Psoas muscle (tissue), 8 donors: ENCODE measurements around the gene CUL7. TPM values are rescaled to one million over a fixed set of nuclear protein-coding genes. Genes with fewer than 3 reads are reported as not detected.
A peak's percentile ranks its signal among the peaks of the same experiment; 100 is the strongest.

ENCODE experiments used
- ATAC-seq, 4 donors: fragments of 200-7000 bp; cut with Tn5 transposase; one replicate each; pipeline ENCODE4 v1.9.1; 2020; ENCODE audit warnings: moderate library complexity in 3 of 4, mild to moderate bottlenecking in 2 of 4
- DNase-seq, 2 donors: peaks; one replicate each; pipeline ENCODE4 v3.0.0-alpha.2; 2020
- H3K27ac ChIP-seq: fragments of 200-600 bp; one replicate; pipeline ENCODE4 v1.8.0; 2022
- H3K27me3 ChIP-seq, 3 donors: fragments of 200-600 bp in 1 of 3; one replicate each; pipeline versions ENCODE4 v1.6.1 to v1.8.0; 2013 to 2022; ENCODE audit warnings: low read length in 2 of 3, mild to moderate bottlenecking in 2 of 3, moderate library complexity in 1 of 3; ENCODE audit not compliant: insufficient read depth in 3 of 3
- H3K36me3 ChIP-seq, 2 donors: fragments of 200-600 bp in 1 of 2; one replicate each; pipeline versions ENCODE4 v1.6.1 to v1.8.0; 2013 to 2022; ENCODE audit warnings: low read depth in 1 of 2, mild to moderate bottlenecking in 1 of 2, moderate library complexity in 1 of 2; ENCODE audit not compliant: insufficient read depth in 1 of 2
- H3K4me1 ChIP-seq: fragments of 200-600 bp; one replicate; pipeline ENCODE4 v1.8.0; 2022
- H3K4me3 ChIP-seq: fragments of 200-600 bp; one replicate; pipeline ENCODE4 v1.8.0; 2022; ENCODE audit warnings: mild to moderate bottlenecking
- H3K9me3 ChIP-seq: fragments of 200-600 bp; one replicate; pipeline ENCODE4 v1.8.0; 2022
- CTCF ChIP-seq: fragments of 200-600 bp; IDR thresholded peaks from one replicate; pipeline ENCODE4 v1.8.0; 2022; ENCODE audit warnings: antibody characterized with exemption
- WGBS, 3 donors: extraction: QIAGEN DNeasy Blood & Tissue Kit; methylation state at CpG; one replicate each; pipeline versions ENCODE4 v1.1.6 to v1.1.7; 2013; 5-methylcytosine and 5-hydroxymethylcytosine counted together
- intact Hi-C, 2 donors: fragments of 100-400 bp; cut with DNase I; formaldehyde crosslinking; loops; one replicate each; pipeline versions ENCODE4 v1.11.0 to v1.14.2; 2022
- polyA plus RNA-seq, 3 donors: library from polyadenylated mRNA; stranded (reverse); fragments of 200-250 nt; gene quantifications; one replicate each; pipeline ENCODE4 v1.2.3, GENCODE V29; 2013
- total RNA-seq, 4 donors: library from RNA; stranded (reverse); fragmentation: NEBNext Ultra II Directional in 2 of 4; extraction: Animal tissue kit (Norgen Biotek cat#: 25700) in 2 of 4; gene quantifications; one replicate each; pipeline versions ENCODE4 v1.2.1 to v1.2.4, GENCODE V29; 2021 to 2023
- donor health status: healthy with polysubstance abuse.
- donor health status: DM: no; HTN: no; CAD: no; lungs with moderate emphysema.
- donor health status: Bipolar disorder and iron deficiency.
- donor health status: healthy.
- donor health status: DM: yes; HTN: yes; CAD: no.
- donor health status: DM: no; HTN: no; CAD: no.
- donor health status: DM: no; HTN: no; CAD: no.
- donor health status: DM: yes; HTN: yes; CAD: no.

Gene CUL7
- total and polyA plus RNA-seq, 7 donors: 6.0 to 23.4 (median 11.5) TPM

DNA sequence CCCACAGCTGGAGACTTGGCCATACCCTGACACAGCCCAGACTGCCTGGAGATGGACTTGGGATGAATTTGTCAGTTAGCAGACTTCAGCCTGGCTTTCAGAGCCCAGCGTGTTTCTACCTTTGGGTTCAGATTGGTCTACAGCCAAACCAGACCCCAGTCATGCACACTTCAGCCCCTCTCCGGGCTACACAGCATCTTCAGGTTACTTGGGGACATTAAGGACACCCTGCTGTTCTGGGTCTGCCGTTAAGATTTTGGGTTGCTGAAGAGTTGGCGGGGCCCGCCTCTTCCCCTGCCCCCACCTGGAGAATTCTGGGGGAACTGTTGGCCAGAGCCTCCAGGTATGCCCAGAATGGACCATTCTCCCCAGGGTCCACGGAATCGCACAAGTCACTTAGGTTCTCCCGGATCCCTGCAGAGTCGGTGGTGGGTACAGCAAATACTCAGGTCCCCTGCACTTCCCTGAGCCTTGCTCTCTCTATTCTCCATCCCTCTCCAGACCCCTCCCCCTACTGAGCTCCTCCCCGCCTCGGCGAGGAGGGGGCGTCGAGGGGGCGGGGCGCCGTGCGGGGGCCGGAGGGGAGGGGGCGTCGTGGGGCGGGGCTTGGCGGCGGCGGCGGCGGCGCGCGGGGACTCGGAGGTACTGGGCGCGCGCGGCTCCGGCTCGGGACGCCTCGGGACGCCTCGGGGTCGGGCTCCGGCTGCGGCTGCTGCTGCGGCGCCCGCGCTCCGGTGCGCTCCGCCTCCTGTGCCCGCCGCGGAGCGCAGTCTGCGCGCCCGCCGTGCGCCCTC, 22.2 kb upstream of the CUL7 start, which contains the start of gene PTK7:
PTK7 (plus strand) TSS at position 645 of the 794 bp plus-strand sequence. CDS start 175 bp downstream, outside the sequence.
- WGBS, 3 donors: 4 to 7% (median 6%) methylated on average over 28 to 60 of the region's 60 CpGs
- H3K4me3 ChIP-seq: peak within 1 kb of the TSS; percentile 63
- H3K27me3 ChIP-seq: peaks cover 0 to 20% (median 12%) of the 10 kb centered on the region in 3 donors
- H3K36me3 ChIP-seq: peaks cover 0 to 41% of the 10 kb centered on the region in 2 donors
- no peaks in the 10 kb centered on the region for H3K9me3 ChIP-seq
- no peak for TF ChIP-seq CTCF
- no peak within 1 kb of the TSS for H3K27ac ChIP-seq
- DNase-seq: no peak
- peaks cover 5% of the 10 kb centered on the region for H3K4me1 ChIP-seq
- intact Hi-C loops: no loop called here
- ATAC-seq: peak; percentile 27 to 60 (median 54)

- no peak for TF ChIP-seq CTCF
- intact Hi-C loops: loop anchor here in 1 of 2 donors (5.0 kb wide), 2 partner anchors 47 to 67 kb away; no protein-coding TSS in a partner anchor
- Histone ChIP-seq H3K4me1 (peaks cover 5% of the 10 kb centered on the region), H3K36me3 (peaks cover 0 to 49% of the 10 kb centered on the region in 2 donors), H3K9me3 (no peaks in the 10 kb centered on the region), H3K27ac (no peak overlapping the region), H3K4me3 (no peak overlapping the region), H3K27me3 (peaks cover 0 to 20% (median 12%) of the 10 kb centered on the region in 3 donors)
- DNase-seq (no peak), ATAC-seq (peak in 1 of 4 donors; percentile 13)
- 66 to 72% (median 70%) methylated on average over 5 to 6 of the region's 6 CpGs for WGBS, 3 donors
These were observed 21.4 kb upstream of the CUL7 start for GRCh38 chr6:43074847-43075669.

- intact Hi-C loops: loop anchor here in 1 of 2 donors (5.0 kb wide), 2 partner anchors 52 to 72 kb away; no protein-coding TSS in a partner anchor
- no peak overlapping the region for H3K4me3 ChIP-seq
- no peaks in the 10 kb centered on the region for H3K4me1 ChIP-seq
- no peak for DNase-seq
- ATAC-seq: peak in 2 of 4 donors; percentile 36 to 50
- peak; percentile 11 for TF ChIP-seq CTCF
- peaks cover 0 to 3% (median 0%) of the 10 kb centered on the region in 3 donors for H3K27me3 ChIP-seq
- H3K27ac ChIP-seq: no peak overlapping the region
- no peaks in the 10 kb centered on the region for H3K9me3 ChIP-seq
- 64 to 74% (median 67%) methylated on average over 6 of the region's 6 CpGs for WGBS, 3 donors
- peaks cover 0 to 87% of the 10 kb centered on the region in 2 donors for H3K36me3 ChIP-seq
These were observed 16.5 kb upstream of the CUL7 start for GRCh38 chr6:43070028-43070632.

DNA sequence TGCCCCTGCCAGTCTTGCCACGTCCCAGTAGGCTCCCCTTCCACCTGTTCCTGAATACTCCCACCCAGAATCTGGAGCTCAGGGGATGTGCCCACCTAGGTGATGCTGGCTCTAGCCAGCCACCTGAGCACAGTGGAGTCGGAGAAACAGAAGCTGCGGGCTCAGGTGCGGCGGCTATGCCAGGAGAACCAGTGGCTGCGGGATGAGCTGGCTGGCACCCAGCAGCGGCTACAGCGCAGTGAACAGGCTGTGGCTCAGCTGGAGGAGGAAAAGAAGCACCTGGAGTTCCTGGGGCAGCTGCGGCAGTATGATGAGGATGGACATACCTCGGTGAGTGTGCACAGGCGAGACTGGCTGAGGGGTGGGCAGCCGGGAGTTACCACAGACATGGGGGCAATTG, 9.2 kb upstream of the CUL7 start:
- no peak for TF ChIP-seq CTCF
- Histone ChIP-seq H3K27me3 (no peaks in the 10 kb centered on the region), H3K36me3 (peaks cover 0 to 63% of the 10 kb centered on the region in 2 donors), H3K9me3 (no peaks in the 10 kb centered on the region), H3K27ac (no peak overlapping the region), H3K4me1 (peaks cover 14% of the 10 kb centered on the region), H3K4me3 (no peak overlapping the region)
- 93 to 95% (median 94%) methylated on average over 12 of the region's 12 CpGs for WGBS, 3 donors
- no peak for DNase-seq
- no peak for ATAC-seq
- intact Hi-C loops: no loop called here
